ENCODE data around the gene NPM3.
A peak's percentile ranks its signal among the peaks of the same experiment; 100 is the strongest.

Gene NPM3, protein sequence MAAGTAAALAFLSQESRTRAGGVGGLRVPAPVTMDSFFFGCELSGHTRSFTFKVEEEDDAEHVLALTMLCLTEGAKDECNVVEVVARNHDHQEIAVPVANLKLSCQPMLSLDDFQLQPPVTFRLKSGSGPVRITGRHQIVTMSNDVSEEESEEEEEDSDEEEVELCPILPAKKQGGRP

DNA sequence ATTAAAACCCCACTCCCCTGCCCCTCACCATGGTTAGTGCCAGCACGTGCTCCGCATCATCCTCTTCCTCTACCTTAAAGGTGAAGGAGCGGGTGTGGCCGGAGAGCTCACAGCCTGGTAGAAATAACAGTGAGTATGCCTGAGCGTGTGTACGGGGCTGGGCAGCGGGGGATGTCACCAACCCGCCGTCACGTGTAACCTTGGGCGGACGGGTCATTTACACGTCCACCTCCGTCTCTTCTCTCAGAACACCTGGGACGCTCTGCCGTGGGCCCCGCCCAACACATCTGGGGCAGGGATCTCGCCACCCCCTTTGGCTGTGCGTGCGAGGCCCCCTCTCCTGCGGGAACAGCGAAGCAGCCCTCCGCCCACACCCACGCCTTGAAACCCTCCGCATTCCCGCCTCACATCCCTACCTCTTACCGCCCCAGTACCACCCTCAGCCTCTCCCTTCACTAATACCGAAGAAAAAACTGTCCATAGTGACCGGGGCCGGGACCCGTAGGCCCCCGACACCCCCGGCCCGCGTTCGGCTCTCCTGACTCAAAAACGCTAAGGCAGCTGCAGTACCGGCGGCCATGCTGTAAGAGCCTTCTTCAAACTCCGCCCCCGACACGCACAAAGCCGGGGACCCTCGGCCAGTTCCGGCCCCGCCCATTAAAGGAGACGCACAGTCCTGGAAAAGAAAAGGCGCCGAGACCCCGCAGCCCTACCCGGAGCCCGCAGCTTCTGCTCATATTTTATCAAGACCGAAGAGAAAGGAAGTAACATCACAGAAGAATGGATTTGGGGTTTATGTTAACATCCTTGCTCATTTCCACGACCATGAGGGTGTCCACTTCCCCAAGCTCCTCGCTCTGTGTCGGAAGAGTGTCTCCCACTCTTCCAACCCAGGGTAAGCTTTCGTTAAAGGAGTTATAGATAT is at the start of gene NPM3:
Gene NPM3, minus strand, starts transcription at position 636 of the 925 bp plus-strand sequence. Its CDS starts 56 bp downstream, at position 580.
- FAIRE-seq = no peak

DNA sequence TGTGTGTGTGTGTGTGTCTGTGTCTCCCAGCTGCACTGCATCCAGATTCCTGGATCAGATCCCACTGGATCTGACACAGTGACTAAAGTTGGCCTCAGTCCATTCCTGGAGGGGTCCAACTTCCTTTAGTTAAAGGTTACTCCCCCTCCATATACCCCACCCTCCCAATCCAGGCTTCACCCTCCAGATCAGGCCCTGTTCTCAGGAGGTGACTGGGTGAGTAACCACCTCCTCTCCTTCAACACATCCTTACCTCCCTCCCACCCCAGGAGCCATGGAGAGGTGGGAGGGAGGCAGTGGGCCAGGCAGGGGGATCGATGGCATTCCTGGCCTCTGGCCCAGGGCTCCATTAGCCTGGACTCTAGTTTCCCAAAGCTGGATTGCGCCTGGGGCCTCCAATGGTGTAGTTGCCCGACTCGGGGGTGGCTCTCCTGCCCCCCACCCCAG is 49.1 kb upstream of the NPM3 start:
- FAIRE-seq = no peak

DNA sequence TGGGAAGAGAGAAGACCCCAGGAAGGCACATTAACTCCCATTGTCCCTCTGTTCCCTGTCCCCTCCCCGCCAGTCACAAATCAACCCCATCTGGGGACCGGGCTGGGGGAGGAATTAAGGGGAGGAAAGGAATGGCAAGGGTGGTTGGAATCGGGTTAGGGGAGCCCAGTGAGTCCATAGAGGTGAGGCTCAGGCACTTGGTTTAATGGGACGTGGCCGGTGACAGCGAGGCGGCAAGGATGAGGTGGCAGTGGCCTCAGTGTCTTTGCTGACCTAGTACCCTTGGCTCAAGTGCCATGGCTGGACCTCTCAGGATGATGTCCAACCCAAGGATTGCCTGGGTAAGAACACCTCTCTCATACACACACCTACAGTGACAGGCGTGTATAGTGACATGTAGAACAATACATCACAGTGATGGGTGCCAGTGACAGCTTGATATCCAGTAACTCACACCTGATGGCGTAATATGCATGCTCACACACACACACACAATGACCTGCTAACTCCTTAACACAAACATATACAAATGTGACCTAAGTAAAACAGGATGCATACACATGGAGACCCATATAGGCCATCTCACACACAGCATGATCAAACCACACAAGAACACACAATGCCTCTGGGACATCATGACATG is 48.0 kb upstream of the NPM3 start:
- FAIRE-seq = no peak

DNA sequence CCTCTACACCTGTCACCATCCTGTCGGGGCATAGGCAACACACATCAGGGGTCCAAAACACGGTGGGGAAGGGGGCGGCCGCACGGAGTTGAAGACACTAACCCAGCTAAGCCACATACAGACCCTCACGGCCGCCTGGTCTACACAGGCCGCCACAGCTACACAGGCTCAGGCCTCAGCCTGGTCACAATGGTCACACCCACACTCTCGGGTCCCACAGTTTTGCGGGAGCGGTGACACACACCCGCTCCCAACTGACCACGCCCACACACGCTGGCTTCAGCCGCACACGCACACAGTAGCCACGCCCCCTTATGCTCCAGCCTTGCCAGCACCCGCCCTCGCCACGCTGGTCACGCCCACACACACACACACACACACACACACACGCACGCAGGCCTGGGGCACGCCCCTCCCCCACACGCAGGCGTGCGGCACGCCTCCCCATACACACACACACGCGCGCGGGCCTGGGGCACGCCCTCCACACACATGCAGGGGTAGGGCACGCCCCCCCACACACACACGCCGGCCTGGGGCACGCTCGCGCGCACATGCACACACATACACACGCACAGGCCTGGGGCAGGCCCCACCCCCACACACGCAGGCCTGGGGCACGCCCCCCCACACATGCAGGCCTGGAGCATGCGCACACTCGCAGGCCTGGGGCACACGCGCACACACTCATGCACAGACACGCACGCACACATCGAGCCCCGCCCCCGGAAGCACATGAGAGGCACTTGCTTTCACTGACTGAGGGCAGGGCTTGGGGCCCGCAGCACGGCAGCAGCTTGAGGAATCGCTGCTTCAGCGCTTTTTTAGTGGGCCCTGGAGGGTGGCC is 47.3 kb upstream of the NPM3 start:
- no peak for FAIRE-seq

DNA sequence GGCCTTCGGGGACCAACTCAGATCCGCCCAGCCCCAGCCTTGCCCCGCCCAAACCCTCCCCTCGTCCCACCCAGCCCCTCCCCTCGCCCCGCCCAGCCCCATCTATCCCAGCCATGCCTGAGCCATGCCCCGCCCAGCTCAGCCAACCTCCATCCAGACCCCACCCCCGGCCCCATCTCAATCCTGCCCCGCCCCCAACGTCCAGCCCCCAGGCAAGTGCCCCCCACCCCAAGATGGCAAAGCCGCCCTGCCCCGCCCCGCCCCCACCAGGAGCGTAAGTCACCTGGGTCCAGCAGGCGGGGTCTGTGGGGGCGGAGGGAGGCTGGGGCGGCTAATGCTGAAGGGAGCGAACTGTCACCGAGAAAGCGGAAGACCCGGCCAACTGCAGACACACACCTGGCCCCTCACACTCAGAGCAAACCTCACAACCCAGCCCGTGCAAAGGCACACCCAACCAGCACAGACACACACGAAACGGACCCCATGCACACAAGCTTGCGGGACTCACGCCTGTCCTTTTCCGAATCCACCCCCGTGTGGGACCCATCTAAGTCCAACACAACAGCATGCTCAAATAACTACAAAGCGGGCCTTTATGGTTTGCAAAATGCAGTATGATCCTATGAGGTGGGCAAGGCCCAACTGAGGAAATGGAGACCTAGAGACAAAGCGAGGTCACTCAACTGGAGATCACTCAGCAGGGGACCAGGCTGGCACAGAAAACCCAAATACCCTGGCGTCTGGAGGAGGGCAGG is 46.5 kb upstream of the NPM3 start:
- no peak for FAIRE-seq

DNA sequence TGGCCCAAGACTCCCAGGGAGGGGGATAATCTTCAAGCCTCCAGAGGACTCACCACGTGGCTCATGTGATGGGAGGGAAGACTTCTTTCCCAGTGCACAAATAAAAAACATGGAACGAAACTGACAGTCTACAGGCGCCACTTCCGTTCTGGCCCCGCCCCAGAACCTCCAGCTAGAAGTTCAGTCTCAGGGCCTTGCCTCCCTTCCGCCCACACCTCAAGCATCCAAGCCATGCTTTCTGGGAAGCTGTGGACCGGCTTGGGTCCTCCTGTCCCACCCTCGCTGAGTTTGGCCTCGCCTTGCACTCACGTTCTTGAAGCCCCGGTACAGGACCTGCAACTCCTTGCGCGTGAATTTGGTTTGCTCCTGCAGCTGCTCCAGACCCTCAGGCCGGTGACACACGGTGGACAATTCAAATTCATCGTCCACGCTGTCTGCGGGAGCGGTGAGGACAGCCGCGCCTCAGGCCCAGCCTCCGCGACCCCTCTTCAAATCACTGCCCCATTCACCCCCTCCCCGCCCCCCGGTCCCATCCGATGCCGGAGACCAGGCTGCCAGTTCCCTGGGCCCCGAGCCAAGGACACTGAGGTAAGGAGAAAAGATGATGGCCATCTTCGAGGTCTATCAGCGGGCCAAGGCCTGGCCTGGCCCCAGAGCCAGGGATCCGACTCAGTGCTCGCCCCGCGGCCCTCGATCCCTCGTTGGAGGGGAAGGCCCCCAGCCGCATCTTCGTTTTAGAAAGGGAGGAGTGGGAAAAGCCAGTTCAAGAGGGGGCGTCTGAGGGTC is 45.7 kb upstream of the NPM3 start:
- FAIRE-seq = no peak

DNA sequence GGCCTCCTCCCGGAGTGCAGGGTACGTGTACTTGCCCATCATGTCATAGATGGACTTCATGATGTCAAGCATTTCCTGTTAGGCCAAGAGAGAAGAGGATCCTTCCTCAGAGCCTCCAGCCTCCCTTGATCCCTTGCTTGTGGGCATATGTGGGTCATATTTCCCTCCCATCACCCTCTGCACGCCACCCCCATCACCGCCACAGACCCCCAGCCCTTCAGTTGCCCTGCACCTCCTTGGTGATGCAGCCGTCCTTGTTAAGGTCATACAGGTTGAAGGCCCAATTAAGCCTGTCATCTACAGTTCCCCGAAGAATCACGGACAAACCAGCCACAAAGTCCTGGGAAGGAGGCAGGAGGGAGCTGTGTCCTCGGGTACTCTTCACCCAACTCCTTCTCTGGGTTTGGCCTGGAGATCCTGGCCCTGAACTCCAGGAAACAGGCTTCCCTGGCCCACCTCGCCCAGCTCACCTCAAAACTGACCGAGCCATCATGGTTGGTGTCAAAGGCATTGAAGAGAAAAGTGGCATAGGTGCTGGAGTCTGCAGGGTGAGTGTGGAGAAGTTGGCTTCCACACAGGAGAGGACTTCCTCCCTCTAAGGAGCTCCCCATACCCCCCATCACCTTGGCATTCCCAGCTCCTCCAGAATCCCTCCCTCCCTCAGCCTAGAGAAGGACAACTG is 44.8 kb upstream of the NPM3 start:
- no peak for FAIRE-seq

DNA sequence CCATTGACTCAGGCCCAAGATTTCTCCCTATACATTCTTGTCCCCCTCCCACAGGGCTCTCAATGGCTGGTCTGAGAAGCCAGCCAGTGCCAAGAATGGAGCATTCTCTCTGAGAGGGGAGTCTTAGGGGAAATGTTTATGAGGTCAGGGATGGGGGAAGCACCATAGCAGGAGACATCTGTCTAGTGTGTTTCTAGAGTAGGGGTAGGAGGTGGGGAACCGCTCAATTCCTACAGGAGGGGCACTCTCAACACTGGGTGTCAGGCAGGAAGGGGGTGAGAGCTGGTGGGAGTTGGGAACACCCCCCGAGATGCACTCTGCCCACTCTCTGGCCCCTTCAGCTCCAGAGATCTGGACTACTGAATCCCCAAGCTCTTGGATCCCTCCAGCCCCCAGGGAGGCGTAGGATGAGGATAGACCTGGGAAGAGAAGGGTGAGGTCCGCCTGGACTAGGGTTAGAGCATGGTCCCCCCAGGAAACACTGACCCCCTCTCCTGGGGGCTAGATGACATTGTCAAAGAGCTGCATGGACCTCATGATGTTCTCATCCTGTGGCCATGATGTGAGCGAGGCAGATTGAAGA is 43.7 kb upstream of the NPM3 start:
- no peak for FAIRE-seq

DNA sequence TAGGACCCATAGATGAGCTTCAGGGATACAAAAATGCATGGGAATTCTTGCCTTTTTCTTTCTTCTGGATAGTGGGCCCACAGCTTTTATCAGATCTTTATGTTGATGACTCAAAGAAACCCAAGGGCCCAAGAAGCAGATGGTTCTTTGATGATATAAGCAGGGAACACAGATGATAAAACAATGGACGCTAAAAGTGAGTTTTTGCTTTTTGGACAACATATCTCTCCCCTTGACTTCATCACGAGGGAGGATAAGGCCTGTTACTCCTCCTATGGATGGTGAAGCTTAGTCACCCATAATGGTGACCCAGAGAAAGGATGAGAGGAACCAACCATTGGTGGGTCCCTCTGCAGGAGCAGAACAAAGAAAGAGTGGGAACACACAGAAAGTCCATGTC is 41.5 kb upstream of the NPM3 start:
- FAIRE-seq = no peak

DNA sequence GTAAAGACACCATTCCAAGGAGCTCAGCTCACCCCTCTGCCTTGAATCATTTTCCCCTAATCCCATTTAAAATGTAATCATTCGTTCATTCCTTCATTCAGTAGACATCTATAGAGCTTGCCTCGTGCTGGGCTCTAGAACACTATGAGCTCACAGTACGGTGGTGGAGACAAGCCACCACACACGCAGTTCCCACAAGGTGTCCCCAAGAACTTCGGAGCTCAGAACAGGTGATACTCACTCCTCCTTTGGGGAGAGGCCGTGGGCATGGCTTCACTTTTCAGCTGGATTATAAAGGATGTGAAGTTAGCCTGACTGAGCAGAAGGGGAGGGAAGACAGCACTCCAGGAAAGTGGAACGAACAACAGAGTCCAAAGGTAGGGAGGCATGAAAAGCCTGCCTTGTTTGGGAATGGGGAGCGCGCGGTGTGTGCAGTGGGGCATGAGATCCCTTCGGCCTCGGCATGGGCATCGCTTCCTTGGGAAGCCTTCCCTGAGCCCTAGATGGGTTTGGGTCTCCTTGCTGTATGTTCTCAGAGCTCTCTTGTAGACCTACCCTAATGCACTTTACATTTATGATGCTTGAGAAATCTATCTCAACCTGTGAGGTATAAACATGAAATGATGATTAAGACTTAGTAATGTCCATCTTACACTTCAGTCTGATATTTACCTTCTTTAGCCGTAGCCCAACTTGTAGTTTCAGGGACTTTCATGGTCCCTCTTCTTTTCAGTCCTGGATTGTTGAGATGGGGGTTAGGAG is 35.8 kb upstream of the NPM3 start:
- no peak for FAIRE-seq

DNA sequence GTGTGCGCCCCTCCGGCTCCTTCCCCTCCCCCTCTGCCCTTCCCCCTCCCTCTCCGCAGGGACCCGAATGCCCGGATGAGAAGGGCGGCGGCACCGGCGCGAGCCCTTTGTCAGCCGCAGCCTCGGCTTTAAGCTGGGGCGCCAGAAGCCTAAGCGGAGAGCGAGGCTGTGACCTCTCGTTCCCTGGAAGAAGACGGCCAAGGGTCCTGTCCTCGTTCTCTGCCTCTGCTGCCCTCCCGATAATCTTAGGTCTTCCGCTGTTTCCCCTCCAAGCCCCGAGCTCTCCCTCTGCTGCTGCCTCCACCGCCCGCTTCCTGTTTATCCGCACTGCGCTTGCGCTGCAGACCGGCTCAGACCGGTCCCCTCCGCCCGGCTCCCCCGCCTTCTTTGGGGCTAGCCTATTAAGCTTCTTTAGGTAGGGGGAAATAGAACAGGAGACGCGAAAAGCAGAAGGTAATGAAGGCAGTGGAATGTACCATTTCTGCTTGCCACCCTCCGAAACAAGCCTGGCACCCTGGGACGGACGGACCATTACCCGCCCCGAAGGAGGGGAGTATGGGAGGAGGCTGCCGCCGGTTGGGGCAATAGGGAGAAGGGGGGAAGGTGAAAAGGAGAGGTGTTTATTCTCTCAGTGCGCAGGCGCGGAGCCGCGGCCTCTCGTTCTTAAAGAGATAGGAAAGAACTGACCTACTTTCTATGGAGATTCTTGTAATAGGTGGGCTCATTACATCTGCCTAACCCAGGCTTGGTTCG is 35.0 kb upstream of the NPM3 start, which contains the start of gene OGA:
Gene OGA, minus strand, starts transcription at position 326 of the 753 bp plus-strand sequence. CDS start 422 bp downstream, outside the sequence.
- FAIRE-seq = peak; percentile 97

DNA sequence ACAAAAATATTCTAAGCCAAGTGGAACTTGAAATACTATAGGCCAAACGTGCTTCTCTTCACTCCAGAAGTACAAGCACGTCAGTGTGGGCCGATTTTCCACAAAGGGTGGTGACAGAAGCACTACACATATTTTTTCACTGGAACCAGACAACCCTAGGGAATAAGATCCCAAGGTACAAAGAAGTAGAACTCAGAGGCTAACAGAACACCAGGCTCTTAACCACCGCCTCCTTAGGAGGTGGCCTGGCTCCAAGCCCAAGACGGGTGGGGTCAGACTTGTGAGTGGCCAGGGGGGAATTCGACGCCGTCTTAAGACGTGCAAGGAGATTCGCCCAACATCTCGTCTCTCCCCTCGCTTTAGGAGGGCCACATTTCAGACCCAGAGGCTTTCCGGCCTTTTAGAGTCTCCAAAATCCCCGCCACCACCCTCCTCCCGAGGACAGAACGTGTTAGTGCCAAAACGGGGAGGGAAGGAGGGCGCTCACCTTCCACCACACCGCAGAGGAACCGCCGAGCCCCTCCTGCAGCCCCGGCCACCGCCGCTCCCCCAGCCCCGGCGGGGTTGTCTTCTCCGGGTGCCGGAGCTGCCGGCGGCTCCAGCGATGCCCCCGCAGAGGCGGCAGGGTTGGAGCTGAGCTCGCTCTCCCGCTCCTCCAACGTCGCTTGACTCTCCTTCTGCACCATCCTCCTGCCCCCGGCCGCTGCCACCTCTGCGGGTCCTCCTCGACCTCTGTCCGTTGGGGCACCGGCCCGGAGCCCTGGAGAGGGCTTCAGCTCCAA is 34.3 kb upstream of the NPM3 start:
- no peak for FAIRE-seq

DNA sequence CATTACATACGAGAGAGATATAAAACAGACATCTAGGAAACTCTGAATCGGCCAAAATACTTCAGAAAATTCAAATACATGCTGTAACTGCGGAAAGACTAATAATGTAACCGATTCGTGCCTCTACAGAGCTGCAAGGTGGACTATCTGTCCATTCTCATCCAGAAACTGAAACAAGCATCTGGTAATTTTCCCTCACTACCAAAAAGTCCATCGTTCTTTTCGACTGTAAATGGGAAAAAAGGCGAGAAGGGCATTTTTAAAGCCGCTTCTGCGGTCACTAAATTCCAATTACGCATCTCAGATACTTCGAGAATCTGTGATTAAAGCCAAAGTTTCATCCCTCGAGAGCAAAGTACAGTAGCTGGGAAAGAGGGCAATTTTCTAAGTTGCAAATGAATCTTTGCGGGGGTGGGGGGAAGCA is 33.7 kb upstream of the NPM3 start:
- no peak for FAIRE-seq

DNA sequence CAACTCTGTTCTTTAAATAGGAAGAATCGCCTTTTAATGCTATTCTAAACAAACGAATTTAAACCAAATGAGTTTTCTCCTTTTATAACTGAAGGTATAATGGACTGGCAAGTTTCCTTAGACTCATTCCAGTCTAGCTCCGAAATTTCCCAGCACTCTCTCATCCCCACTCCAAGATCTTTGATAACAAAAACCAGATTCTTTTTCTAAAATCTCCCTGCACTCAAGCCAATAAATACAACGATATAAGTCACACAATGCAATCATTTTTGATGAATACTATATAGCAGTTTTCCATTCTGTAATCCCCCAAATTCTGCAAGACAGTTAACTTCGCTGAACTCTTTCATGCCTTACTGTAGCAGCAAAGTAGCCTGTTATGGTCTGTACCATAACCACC is 33.1 kb upstream of the NPM3 start:
- no peak for FAIRE-seq

DNA sequence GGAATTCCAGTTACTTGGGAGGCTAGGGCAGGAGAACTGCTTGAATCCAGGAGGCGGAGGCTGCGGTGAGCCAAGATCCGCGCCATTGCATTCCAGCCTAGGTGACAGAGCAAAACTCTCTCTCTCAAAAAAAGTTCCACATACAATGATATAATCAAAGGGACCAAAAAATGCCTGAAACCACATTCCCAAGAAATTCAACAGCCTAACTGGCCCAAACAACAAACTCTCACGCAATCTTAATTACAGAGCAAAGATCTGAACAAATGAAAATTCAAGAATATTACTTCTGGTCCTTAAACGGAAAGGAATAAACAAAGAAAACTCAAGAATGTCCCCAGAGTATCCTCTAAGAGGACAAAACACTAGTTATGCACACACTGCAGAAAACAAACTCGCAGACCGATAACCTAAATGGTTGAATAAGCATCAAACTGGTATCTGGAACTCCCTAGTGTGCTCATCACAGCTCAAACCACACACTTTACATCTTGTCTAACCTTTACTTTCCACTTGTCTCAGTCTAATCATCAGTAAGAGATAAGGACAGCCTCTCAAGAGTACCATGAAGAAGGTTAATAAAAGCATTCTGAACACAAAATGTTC is 31.3 kb upstream of the NPM3 start:
- no peak for FAIRE-seq

DNA sequence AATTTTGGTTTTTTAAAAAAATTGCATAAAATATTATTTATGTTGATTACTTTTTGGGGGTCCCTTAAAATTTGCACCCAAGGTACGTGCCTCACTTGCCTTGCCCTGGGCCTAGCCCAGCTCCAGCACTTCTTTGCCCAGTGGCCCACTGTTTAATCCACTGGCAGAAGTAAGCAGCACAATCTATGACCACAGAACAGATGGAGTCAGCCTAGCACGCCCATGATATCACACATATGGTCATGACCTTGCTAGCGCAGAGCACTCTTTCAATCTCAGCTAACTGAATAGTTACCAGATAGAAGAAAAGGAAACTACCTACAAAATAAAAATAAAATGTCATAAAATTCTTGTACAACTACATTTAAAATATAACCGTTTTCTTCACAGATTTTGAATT is 29.4 kb upstream of the NPM3 start:
- FAIRE-seq = no peak

DNA sequence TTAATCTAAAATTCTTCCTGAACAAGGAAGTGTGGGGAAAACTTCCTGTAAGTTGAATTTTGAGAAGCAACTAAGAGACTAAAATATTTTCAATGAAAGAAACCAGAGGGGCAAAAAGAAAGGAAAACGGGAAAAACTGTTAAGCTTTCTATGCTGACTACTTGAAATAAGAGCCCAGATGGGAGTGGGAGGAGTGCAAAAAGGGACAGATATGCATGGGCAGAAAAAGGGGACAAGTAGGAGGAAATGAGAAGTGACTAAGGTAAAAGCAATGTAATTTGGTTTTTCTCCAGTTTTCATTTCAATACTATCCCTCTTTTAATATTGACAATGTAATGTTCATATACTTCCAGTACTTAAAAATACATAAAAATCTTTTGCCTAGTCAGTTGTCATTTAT is 23.9 kb upstream of the NPM3 start:
- FAIRE-seq = no peak

All from TTC549 (cell line).